Measurements from ENCODE around the gene ZFR.

Gene ZFR

GRCh38 chr5:32476891-32477290, 32.4 kb upstream of the ZFR start:
- TF ChIP-seq EZH2 (IDR thresholded peaks at IDR 0.05; ENCODE audit: borderline replicate concordance, low read depth, low read length, severe bottlenecking) (no peak), CTCF (IDR thresholded peaks at IDR 0.05; ENCODE audit: borderline replicate concordance, extremely low read depth, low read length, poor library complexity, severe bottlenecking) (no peak)
- Histone ChIP-seq H3K4me2 (ENCODE audit: insufficient read depth, low read length) (no peak overlapping the region), H3K27me3 (ENCODE audit: insufficient read depth, low read length, poor library complexity) (no peaks in the 10 kb centered on the region), H3K27ac (ENCODE audit: low read length) (no peak overlapping the region), H3K79me2 (ENCODE audit: insufficient read depth, low read length) (no peaks in the 10 kb centered on the region), H3K36me3 (ENCODE audit: insufficient read depth, low read length) (no peaks in the 10 kb centered on the region), H2AFZ (ENCODE audit: low read depth, low read length) (no peak overlapping the region), H4K20me1 (ENCODE audit: insufficient read depth, low read length) (no peaks in the 10 kb centered on the region), H3K4me1 (ENCODE audit: insufficient read depth, low read length) (no peaks in the 10 kb centered on the region), H3K9me3 (ENCODE audit: insufficient read depth, low read length, severe bottlenecking) (no peaks in the 10 kb centered on the region), H3K9ac (ENCODE audit: low read depth, low read length) (no peak overlapping the region), H3K4me3 (ENCODE audit: low read depth in 1 of 2, low read length in 2 of 2) (no peak overlapping the region)
- DNase-seq = no peak
- no peak for ATAC-seq (ENCODE audit: insufficient read depth, low read depth)

GRCh38 chr5:32475334-32476097, 31.0 kb upstream of the ZFR start:
- Histone ChIP-seq H2AFZ (ENCODE audit: low read depth, low read length) (no peak overlapping the region), H3K27me3 (ENCODE audit: insufficient read depth, low read length, poor library complexity) (no peaks in the 10 kb centered on the region)

GRCh38 chr5:32474209-32474854, 29.8 kb upstream of the ZFR start:
- Histone ChIP-seq H3K9me3 (ENCODE audit: insufficient read depth, low read length, severe bottlenecking) (no peaks in the 10 kb centered on the region), H3K27ac (ENCODE audit: low read length) (no peak overlapping the region), H3K9ac (ENCODE audit: low read depth, low read length) (no peak overlapping the region), H3K4me3 (ENCODE audit: low read depth in 1 of 2, low read length in 2 of 2) (no peak overlapping the region), H3K36me3 (ENCODE audit: insufficient read depth, low read length) (no peaks in the 10 kb centered on the region), H4K20me1 (ENCODE audit: insufficient read depth, low read length) (no peaks in the 10 kb centered on the region), H2AFZ (ENCODE audit: low read depth, low read length) (no peak overlapping the region), H3K4me1 (ENCODE audit: insufficient read depth, low read length) (no peaks in the 10 kb centered on the region), H3K27me3 (ENCODE audit: insufficient read depth, low read length, poor library complexity) (no peaks in the 10 kb centered on the region), H3K4me2 (ENCODE audit: insufficient read depth, low read length) (no peak overlapping the region), H3K79me2 (ENCODE audit: insufficient read depth, low read length) (no peaks in the 10 kb centered on the region)
- no peak for DNase-seq
- no peak for TF ChIP-seq CTCF (IDR thresholded peaks at IDR 0.05; ENCODE audit: borderline replicate concordance, extremely low read depth, low read length, poor library complexity, severe bottlenecking)
- TF ChIP-seq EZH2 (IDR thresholded peaks at IDR 0.05; ENCODE audit: borderline replicate concordance, low read depth, low read length, severe bottlenecking) = no peak
- ATAC-seq (ENCODE audit: insufficient read depth, low read depth) = no peak

More at GRCh38 chr5:32475334-32476097, 31.0 kb upstream of the ZFR start:
- H3K9ac ChIP-seq (ENCODE audit: low read depth, low read length) = no peak overlapping the region
- no peaks in the 10 kb centered on the region for H3K36me3 ChIP-seq (ENCODE audit: insufficient read depth, low read length)
- no peak overlapping the region for H3K4me3 ChIP-seq (ENCODE audit: low read depth in 1 of 2, low read length in 2 of 2)
- no peaks in the 10 kb centered on the region for H4K20me1 ChIP-seq (ENCODE audit: insufficient read depth, low read length)
- no peaks in the 10 kb centered on the region for H3K79me2 ChIP-seq (ENCODE audit: insufficient read depth, low read length)
- TF ChIP-seq EZH2 (IDR thresholded peaks at IDR 0.05; ENCODE audit: borderline replicate concordance, low read depth, low read length, severe bottlenecking) = no peak
- no peak for TF ChIP-seq CTCF (IDR thresholded peaks at IDR 0.05; ENCODE audit: borderline replicate concordance, extremely low read depth, low read length, poor library complexity, severe bottlenecking)
- ATAC-seq (ENCODE audit: insufficient read depth, low read depth) = no peak
- no peak overlapping the region for H3K27ac ChIP-seq (ENCODE audit: low read length)
- H3K4me1 ChIP-seq (ENCODE audit: insufficient read depth, low read length) = no peaks in the 10 kb centered on the region
- no peak for DNase-seq
- H3K4me2 ChIP-seq (ENCODE audit: insufficient read depth, low read length) = no peak overlapping the region
- H3K9me3 ChIP-seq (ENCODE audit: insufficient read depth, low read length, severe bottlenecking) = no peaks in the 10 kb centered on the region
